HEK293 (cell line): ENCODE measurements around the gene MTG1.

Source experiments
- CTCF ChIA-PET: fragments of 350-600 bp; formaldehyde crosslinking; extraction: SDS; loops from one replicate; lab custom pipeline; 2021; ENCODE audit warnings: antibody characterized with exemption; lab: Yijun Ruan, JAX
- POLR2A ChIA-PET: fragments of 300-600 bp; formaldehyde crosslinking; extraction: SDS; loops from one replicate; lab custom pipeline; 2020; ENCODE audit warnings: antibody characterized with exemption, inconsistent platforms; lab: Yijun Ruan, JAX
- H3K27ac ChIP-seq: fragments of 200-500 bp; sonication (Bioruptor generic); 2 replicates; pipeline ENCODE4 v1.5.1; 2014; ENCODE audit warnings: low read depth, low read length, control low read depth, inconsistent platforms; ENCODE audit errors: extremely low read depth
- H3K36me3 ChIP-seq, 2 experiments: fragments of 200-500 bp in 1 of 2; sonication (Bioruptor generic) in 1 of 2; 1 replicate in 1 of 2; 2 replicates in 1 of 2; pipeline ENCODE4 v1.5.1; 2014 to 2017; ENCODE audit warnings: inconsistent platforms in 2 of 2, low read length in 2 of 2; ENCODE audit not compliant: control insufficient read depth in 2 of 2, insufficient read depth in 1 of 2
- H3K4me1 ChIP-seq: fragments of 200-500 bp; sonication (Bioruptor generic); 2 replicates; pipeline ENCODE4 v1.5.1; 2014; ENCODE audit warnings: mild to moderate bottlenecking, low read length, inconsistent platforms; ENCODE audit not compliant: control insufficient read depth, insufficient read depth
- H3K4me3 ChIP-seq: 2 replicates; pipeline ENCODE4 v1.5.1; 2011; ENCODE audit warnings: low read depth, mild to moderate bottlenecking, control low read depth, low read length, moderate library complexity
- H3K9me3 ChIP-seq: fragments of 200-500 bp; sonication (Bioruptor generic); 2 replicates; pipeline ENCODE4 v1.5.1; 2014; ENCODE audit warnings: low read depth, low read length, inconsistent platforms; ENCODE audit not compliant: control insufficient read depth, insufficient read depth
- BCL6B ChIP-seq: fragments of 450-650 bp; formaldehyde crosslinking; IDR thresholded peaks from 2 replicates; pipeline ENCODE4 v1.5.1; 2017; ENCODE audit warnings: missing biosample characterization, missing genetic modification characterization
- EGR2 ChIP-seq: fragments of 450-650 bp; formaldehyde crosslinking; IDR thresholded peaks from 2 replicates; pipeline ENCODE4 v1.5.1; 2016; ENCODE audit warnings: low read depth, missing biosample characterization, missing genetic modification characterization
- FEZF1 ChIP-seq: fragments of 450-650 bp; formaldehyde crosslinking; IDR thresholded peaks from 2 replicates; pipeline ENCODE4 v1.5.1; 2016; ENCODE audit warnings: missing biosample characterization, missing genetic modification characterization
- HIC1 ChIP-seq: fragments of 450-650 bp; formaldehyde crosslinking; IDR thresholded peaks from 2 replicates; pipeline ENCODE4 v1.5.1; 2016; ENCODE audit warnings: missing biosample characterization, missing genetic modification characterization
- RBAK ChIP-seq: fragments of 450-650 bp; formaldehyde crosslinking; IDR thresholded peaks from 2 replicates; pipeline ENCODE4 v1.5.1; 2016; ENCODE audit warnings: missing biosample characterization, missing genetic modification characterization
- SETDB1 ChIP-seq: IDR thresholded peaks from one replicate; pipeline ENCODE4 v1.6.1; 2017; ENCODE audit warnings: mild to moderate bottlenecking, low read length, moderate library complexity, mixed read lengths; ENCODE audit not compliant: insufficient read length
- SP3 ChIP-seq: fragments of 450-650 bp; formaldehyde crosslinking; IDR thresholded peaks from 2 replicates; pipeline ENCODE4 v1.5.1; 2016; ENCODE audit warnings: missing biosample characterization, missing genetic modification characterization
- SP7 ChIP-seq: fragments of 450-650 bp; formaldehyde crosslinking; IDR thresholded peaks from 2 replicates; pipeline ENCODE4 v1.5.1; 2016; ENCODE audit warnings: missing biosample characterization, missing genetic modification characterization
- TSHZ1 ChIP-seq: fragments of 450-650 bp; formaldehyde crosslinking; IDR thresholded peaks from 2 replicates; pipeline ENCODE4 v1.5.1; 2016; ENCODE audit warnings: missing biosample characterization, missing genetic modification characterization, borderline replicate concordance
- ZBTB1 ChIP-seq: fragments of 450-650 bp; formaldehyde crosslinking; IDR thresholded peaks from 2 replicates; pipeline ENCODE4 v1.5.1; 2016; ENCODE audit warnings: missing biosample characterization, missing genetic modification characterization
- ZNF121 ChIP-seq: fragments of 450-650 bp; formaldehyde crosslinking; IDR thresholded peaks from 2 replicates; pipeline ENCODE4 v1.5.1; 2016; ENCODE audit warnings: missing biosample characterization, missing genetic modification characterization
- ZNF16 ChIP-seq: fragments of 450-650 bp; formaldehyde crosslinking; IDR thresholded peaks from 2 replicates; pipeline ENCODE4 v1.5.1; 2016; ENCODE audit warnings: low read depth, missing biosample characterization, missing genetic modification characterization
- ZNF239 ChIP-seq: fragments of 450-650 bp; formaldehyde crosslinking; IDR thresholded peaks from 2 replicates; pipeline ENCODE4 v1.5.1; 2016; ENCODE audit warnings: missing biosample characterization, missing genetic modification characterization
- ZNF324 ChIP-seq: fragments of 450-650 bp; formaldehyde crosslinking; IDR thresholded peaks from 2 replicates; pipeline ENCODE4 v1.5.1; 2016; ENCODE audit warnings: missing biosample characterization, missing genetic modification characterization
- ZNF449 ChIP-seq: fragments of 450-650 bp; formaldehyde crosslinking; IDR thresholded peaks from 2 replicates; pipeline ENCODE4 v1.5.1; 2017; ENCODE audit warnings: missing biosample characterization, mild to moderate bottlenecking, missing genetic modification characterization, moderate library complexity
- ZNF580 ChIP-seq: fragments of 450-650 bp; formaldehyde crosslinking; IDR thresholded peaks from 2 replicates; pipeline ENCODE4 v1.5.1; 2016; ENCODE audit warnings: missing biosample characterization, missing genetic modification characterization
- ZNF596 ChIP-seq: fragments of 450-650 bp; IDR thresholded peaks from 2 replicates; pipeline ENCODE4 v1.5.0; 2018; ENCODE audit warnings: missing biosample characterization, mild to moderate bottlenecking, missing genetic modification characterization, moderate library complexity
- ZNF629 ChIP-seq: fragments of 450-650 bp; formaldehyde crosslinking; IDR thresholded peaks from 2 replicates; pipeline ENCODE4 v1.5.1; 2017; ENCODE audit warnings: missing biosample characterization, missing genetic modification characterization
- ZNF660 ChIP-seq: fragments of 450-650 bp; IDR thresholded peaks from 2 replicates; pipeline ENCODE4 v1.5.1; 2018; ENCODE audit warnings: missing biosample characterization, mild to moderate bottlenecking, missing genetic modification characterization
- ZNF707 ChIP-seq: fragments of 450-650 bp; formaldehyde crosslinking; IDR thresholded peaks from 2 replicates; pipeline ENCODE4 v1.5.1; 2016; ENCODE audit warnings: missing biosample characterization, missing genetic modification characterization
- ZNF76 ChIP-seq: fragments of 450-650 bp; formaldehyde crosslinking; IDR thresholded peaks from 2 replicates; pipeline ENCODE4; 2016; ENCODE audit warnings: low read depth, missing biosample characterization, missing genetic modification characterization, borderline replicate concordance
- ZSCAN16 ChIP-seq: fragments of 450-650 bp; formaldehyde crosslinking; IDR thresholded peaks from 2 replicates; pipeline ENCODE4 v1.5.1; 2016; ENCODE audit warnings: missing biosample characterization, missing genetic modification characterization
- ZSCAN23 ChIP-seq: fragments of 450-650 bp; formaldehyde crosslinking; IDR thresholded peaks from 2 replicates; pipeline ENCODE4 v1.5.1; 2016; ENCODE audit warnings: missing biosample characterization, missing genetic modification characterization
- ZSCAN5A ChIP-seq: fragments of 450-650 bp; formaldehyde crosslinking; IDR thresholded peaks from 2 replicates; pipeline ENCODE4 v1.5.1; 2016; ENCODE audit warnings: missing biosample characterization, missing genetic modification characterization

Gene MTG1

GRCh38 chr10:133458021-133458709, 64.2 kb downstream of the MTG1 start:
- H3K9me3 ChIP-seq: no peaks in the 10 kb centered on the region
- ChIA-PET POLR2A (no interaction called here), CTCF (interaction anchor here (0.7 kb wide), 1 partner anchor 16 kb away, joined by 4 read pairs; no protein-coding TSS in a partner anchor)
- H3K4me1 ChIP-seq: no peaks in the 10 kb centered on the region
- no peak overlapping the region for H3K27ac ChIP-seq
- TF ChIP-seq SP7 (no peak), ZNF16 (tag by site-specific recombination) (no peak), ZSCAN5A (tag by site-specific recombination) (no peak), ZNF76 (tag by site-specific recombination) (no peak), ZNF449 (tag by site-specific recombination) (no peak), ZNF596 (tag by site-specific recombination) (no peak), BCL6B (tag by site-specific recombination) (no peak), ZNF660 (tag by site-specific recombination) (no peak), ZNF580 (no peak), ZNF629 (tag by site-specific recombination) (no peak)
- no peaks in the 10 kb centered on the region for H3K36me3 ChIP-seq
- H3K4me3 ChIP-seq: no peak overlapping the region

- POLR2A ChIA-PET: no interaction called here
- H3K27ac ChIP-seq: no peak overlapping the region
- H3K4me1 ChIP-seq: no peaks in the 10 kb centered on the region
- CTCF ChIA-PET: interaction anchor here (0.7 kb wide), 1 partner anchor 17 kb away, joined by 4 read pairs; no protein-coding TSS in a partner anchor
- H3K4me3 ChIP-seq: no peak overlapping the region
- H3K36me3 ChIP-seq: no peaks in the 10 kb centered on the region
- H3K9me3 ChIP-seq: no peaks in the 10 kb centered on the region
- TF ChIP-seq FEZF1 (tag by site-specific recombination) (no peak), ZNF707 (tag by site-specific recombination) (no peak), ZNF121 (tag by site-specific recombination) (no peak), ZNF324 (no peak), HIC1 (tag by site-specific recombination) (no peak), EGR2 (tag by site-specific recombination) (no peak), SETDB1 (no peak), ZNF239 (tag by site-specific recombination) (no peak), ZSCAN23 (tag by site-specific recombination) (no peak), ZSCAN16 (no peak), TSHZ1 (tag by site-specific recombination) (no peak), RBAK (tag by site-specific recombination) (no peak), SP3 (tag by site-specific recombination) (no peak), ZBTB1 (tag by site-specific recombination) (no peak)
These were observed 64.9 kb downstream of the MTG1 start for GRCh38 chr10:133458710-133459453.
